ENCODE data around the gene STAT4.

Gene STAT4

GRCh38 chr2:191081411-191082155 is 69.2 kb downstream of the STAT4 start:
- no peak for DNase-seq (ENCODE audit: low read depth)

- no peak for DNase-seq (ENCODE audit: low read depth)
These were observed 72.5 kb downstream of the STAT4 start for GRCh38 chr2:191078165-191078867.

DNA sequence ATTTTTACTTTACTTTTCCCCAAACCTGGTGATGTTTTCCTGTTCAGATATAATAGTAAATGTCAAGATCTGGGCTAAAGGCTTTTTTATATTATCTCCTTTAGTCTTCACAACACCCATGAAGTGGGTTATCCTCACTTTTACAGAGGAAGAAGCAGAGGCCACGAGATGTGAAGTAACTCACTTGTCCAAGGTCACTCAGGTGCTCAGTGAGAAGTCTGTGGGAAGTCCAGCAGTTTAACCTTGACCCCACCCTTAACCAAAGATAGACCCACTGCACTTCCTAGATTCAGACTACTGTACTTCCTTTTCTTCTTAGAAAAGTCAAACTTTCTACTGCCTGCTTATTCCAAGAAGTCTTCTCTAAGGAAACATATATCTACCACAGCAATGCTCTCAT is 80.5 kb downstream of the STAT4 start:
- no peak for DNase-seq (ENCODE audit: low read depth)

DNA sequence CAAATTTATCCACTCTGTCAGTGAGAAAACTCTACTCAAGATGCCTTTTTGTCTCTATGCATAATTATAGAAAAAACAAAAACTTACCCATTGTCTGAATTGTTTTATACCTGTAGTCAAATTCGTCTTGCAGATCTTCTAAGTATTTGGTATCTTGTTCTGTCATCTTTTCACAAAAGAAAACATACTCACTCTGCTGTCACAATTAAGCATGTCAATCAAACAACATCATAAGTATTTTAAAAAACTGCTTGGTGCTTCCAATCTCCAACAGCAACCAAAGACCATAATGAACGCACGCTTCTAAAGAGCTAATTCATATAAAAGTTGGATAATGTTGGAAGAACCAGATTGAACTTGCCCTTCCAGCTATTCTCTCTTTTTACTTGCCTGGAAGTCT is 81.2 kb downstream of the STAT4 start:
- DNase-seq (ENCODE audit: low read depth), result no peak

GRCh38 chr2:191066919-191067233 is 83.9 kb downstream of the STAT4 start:
- DNase-seq (ENCODE audit: low read depth), result no peak

GRCh38 chr2:191066197-191066918 is 84.4 kb downstream of the STAT4 start:
- DNase-seq (ENCODE audit: low read depth), result no peak

- no peak for DNase-seq (ENCODE audit: low read depth)
These were observed 85.0 kb downstream of the STAT4 start for GRCh38 chr2:191065785-191066184.

DNA sequence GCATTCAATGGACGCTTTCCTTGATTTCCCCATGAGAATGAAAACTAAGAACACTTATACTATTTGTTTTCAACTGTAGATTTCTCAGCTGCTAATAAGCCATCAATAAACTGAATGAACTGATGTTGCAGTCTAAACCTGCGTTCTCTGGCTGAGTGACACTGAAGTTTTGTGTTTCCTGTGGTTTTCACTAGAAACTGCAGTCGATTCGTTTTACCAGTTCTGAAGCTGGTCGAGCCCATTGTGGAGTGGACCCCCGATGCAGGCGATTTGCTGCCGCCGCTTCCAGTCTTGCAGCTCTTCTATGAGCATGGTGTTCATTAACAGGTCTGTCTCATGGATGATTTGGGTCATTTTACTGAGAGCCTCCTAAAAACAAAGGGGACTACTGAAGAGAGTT is 86.2 kb downstream of the STAT4 start:
- DNase-seq (ENCODE audit: low read depth), result no peak

DNA sequence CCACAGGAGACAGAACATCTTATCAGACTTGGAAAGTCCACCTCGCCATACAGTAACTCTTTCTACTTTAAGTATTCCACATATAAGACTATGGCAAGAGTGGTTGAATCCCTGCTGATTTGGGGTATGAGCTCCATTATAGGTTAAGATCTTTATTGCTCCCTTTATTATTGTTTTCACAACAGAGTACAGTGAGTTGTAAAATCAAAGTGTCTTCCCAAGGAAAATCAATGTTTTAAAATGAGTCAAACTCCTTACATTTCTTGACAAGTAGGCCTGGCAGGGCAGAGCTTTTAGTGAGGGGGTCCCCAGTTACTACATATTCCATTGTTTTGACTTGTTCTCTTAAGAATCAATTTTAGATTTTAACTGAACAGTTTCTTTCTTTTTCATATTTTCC is 87.2 kb downstream of the STAT4 start:
- DNase-seq (ENCODE audit: low read depth), result no peak

DNA sequence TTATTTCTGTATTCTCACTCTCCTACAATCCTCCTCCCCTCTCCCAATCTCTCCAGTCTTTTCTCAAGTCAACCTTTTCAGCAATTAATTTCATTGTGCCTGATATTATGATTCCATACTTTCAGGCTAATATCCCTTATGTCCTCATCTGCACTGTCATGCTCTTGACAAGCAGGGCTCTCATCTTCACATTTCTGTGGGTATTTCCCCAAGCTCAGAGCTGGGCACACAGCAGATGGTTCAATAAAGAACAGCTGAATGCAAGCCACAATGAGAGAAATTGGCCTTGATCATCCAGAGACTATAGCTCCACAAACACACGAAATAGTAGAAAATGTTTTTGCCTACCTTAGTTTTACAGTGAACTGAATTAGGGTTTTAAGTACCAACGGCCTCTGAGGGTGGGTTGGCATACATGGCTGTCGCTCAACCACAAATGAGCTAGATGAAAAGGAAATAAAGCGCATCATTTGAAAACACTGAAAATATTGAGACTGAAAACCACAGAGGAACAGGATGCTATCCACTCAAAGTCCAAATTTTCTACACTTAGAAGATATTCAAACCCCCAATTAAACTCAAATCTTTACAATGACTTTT is 89.3 kb downstream of the STAT4 start:
- DNase-seq (ENCODE audit: low read depth), result no peak

- no peak for DNase-seq (ENCODE audit: low read depth)
These were observed 91.5 kb downstream of the STAT4 start for GRCh38 chr2:191059308-191059707.

- no peak for DNase-seq (ENCODE audit: low read depth)
These were observed 94.6 kb downstream of the STAT4 start for GRCh38 chr2:191056228-191056627.

DNA sequence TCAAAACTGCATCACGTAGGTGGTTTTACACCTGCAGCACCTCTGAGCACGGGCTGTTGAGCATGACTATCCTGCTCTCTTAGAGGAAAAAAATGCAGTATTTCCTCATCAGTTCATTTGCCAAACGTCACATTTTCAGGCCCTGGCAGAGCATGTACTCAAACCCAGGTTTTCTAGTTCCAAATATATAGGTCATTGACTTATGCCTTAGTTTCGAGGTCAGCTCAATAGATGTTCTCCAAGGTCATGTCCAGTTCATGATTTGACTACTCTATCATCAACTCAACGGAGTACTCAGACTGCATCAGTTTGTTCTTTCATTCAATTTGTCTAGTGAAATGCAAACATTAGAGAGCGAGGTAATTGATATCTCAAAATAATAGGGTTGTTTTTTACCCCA is 97.5 kb downstream of the STAT4 start:
- no peak for DNase-seq (ENCODE audit: low read depth)

DNA sequence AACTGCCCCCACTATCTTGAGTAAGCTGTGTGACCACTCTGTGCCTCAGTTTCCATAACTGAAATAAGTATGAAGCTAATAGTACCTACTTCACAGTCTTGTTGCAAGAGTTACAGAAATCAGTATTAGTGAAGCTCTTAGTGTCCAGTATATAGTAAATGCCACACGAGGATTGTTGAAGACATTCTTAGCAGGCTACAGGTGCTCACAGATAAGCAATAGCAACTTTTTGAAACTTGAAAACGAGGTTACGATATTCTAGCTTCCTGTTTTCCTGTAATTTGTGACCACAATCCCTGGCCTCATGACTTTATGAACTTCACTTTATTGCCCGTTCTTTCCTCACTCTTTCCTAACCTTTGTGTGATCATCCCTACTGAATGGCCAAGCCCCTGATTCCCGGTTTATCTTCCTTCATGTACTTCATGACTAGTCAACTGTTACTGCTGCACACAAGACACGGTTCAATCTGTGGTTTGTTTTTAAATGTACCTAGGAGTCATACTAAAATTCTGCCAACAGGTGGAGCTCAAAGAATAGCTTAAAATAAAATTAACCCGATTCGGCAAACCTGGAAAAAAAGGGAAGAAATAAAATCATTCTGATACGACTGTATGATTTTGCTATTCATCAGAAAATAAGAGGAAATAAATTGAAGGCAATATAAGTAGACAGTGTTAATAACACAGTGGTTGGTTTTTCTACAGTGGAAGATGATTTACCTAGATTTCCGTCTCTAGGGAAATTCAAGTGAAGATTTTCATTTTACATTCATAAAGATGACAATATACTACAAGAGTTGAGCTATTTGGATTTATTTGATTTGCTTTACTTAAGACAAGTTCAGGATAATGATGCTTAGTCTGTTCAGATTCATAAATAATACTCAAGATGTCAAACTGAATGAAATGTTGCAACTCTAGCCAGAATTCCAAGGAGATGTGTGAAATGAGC is 98.7 kb downstream of the STAT4 start:
- DNase-seq (ENCODE audit: low read depth), result no peak

- no peak for DNase-seq (ENCODE audit: low read depth)
These were observed 99.6 kb downstream of the STAT4 start for GRCh38 chr2:191051177-191051576.

DNA sequence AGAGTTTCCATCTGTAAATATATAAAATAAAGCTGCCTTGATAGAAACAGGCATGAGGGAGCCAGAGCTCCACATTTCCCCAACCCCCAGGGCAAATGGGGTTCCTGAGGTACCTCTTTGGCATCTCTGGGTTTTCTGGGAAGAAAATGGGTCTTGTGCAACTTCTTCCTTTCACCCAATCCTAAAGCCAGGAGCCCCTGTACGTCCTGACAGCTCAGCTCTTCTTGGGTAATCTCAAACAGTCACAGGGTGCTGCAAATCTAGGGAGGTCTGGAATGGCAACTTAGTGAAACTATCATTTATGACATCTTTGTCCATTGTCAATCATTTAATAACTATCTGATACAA is 100.2 kb downstream of the STAT4 start:
- DNase-seq (ENCODE audit: low read depth), result no peak

DNA sequence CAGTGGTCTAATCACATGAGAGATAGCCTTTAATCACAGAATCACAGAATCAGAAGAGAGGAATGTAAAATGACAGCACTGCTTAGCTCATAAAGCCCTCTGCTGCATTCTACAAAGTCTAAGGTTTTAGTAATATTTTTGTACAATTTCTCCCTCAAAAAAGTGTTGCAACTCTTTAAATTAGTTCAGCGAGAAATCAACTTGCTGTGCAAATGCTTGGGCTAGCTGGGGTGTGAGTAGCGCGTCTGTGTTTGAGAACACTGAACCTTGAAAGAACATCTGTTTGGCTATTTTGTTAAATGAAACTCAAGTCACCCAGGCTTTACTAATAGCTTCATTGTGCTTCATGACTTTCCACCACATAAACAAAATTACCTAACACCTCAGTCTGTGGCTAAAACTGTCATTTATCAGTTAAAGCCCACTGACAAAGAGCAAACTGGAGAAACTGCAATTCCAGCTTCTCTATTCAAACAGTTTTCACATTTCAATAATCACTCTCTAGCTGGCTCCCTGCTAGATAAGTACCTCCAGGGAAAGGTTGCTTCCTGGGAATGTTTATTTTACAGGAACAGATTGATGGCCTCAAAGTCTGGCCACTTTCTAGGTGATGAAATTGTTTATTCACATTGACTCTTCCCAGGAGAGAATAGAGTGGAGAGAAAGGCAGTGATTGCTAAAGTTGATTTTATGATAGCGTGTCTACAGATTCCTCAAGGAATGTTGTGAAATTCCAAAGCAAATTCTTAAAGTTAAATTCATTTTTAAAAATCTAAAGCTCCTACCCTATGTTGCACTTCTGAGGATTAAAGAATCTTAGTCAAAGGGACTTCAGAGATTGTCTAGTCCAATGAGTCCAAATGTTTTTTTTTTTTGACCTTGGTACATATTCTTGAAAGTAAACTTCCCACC is 100.8 kb downstream of the STAT4 start:
- no peak for DNase-seq (ENCODE audit: low read depth)

DNA sequence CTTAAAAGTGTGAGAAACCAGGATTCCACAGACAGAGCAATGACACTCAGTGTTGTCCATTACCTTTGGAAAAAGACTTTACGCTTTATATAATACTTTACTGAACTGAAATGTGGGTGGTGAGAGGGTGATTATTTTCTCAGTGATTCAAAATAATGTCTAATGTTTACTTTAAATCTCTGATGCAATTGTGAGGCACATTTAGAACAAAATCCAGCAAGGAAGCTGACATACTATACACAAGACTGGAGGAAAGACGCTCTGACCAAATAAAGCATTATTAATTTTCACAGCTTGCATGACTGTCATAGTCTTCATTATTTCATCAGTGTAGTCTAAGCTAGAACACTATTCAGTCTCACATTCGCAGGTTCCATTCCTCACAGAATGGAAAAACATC is 102.7 kb downstream of the STAT4 start:
- DNase-seq (ENCODE audit: low read depth), result no peak

GRCh38 chr2:191045141-191045540 is 105.7 kb downstream of the STAT4 start:
- DNase-seq (ENCODE audit: low read depth), result no peak

DNA sequence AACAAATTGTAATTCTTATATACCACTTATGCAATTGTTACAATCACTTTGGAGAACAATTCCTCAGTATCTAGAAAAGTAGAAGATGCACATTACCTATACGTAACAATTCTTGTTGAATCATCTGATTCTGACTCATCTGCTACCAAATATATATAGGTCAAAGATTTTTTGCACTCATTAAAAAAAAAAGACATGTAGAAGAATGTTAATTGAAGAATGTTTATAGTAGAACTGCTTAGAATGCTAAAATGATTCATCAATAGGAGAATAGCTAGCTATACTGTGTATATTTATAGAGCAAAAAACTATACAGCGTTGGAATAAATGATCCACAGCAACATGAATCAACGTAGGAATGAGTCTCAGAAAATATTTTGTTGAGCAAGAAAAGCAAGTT is 107.4 kb downstream of the STAT4 start:
- no peak for DNase-seq (ENCODE audit: low read depth)
